HepG2 (cell line): ENCODE measurements around the gene CHTF8. TPM values are rescaled to one million over a fixed set of nuclear protein-coding genes. Genes with fewer than 3 reads are reported as not detected.

Source experiments
- ATAC-seq: fragments of 200-7000 bp; cut with Tn5 transposase; 3 replicates; pipeline ENCODE4 v1.9.1; 2020; ENCODE audit warnings: mild to moderate bottlenecking, moderate library complexity
- BruUV-seq: library from RNA; stranded (reverse); fragments of 400-500 nt; replicated peaks from 2 replicates; lab custom pipeline; 2021; lab: Mats Ljungman, UMichigan
- CTCF ChIA-PET: fragments of 300-600 bp; formaldehyde crosslinking; extraction: SDS; loops from one replicate; lab custom pipeline; 2021; ENCODE audit warnings: low total read pairs, inconsistent platforms, low intra/inter-chr PET ratio; lab: Yijun Ruan, JAX
- POLR2A ChIA-PET: fragments of 350-600 bp; sonication (Branson Sonifier 250); formaldehyde crosslinking; loops from one replicate; lab custom pipeline; 2020; ENCODE audit warnings: antibody characterized with exemption, inconsistent platforms; lab: Yijun Ruan, JAX
- DNase-seq: peaks from one replicate; pipeline ENCODE4 v3.0.0-alpha.2; 2015; ENCODE audit warnings: low spot score
- FAIRE-seq: peaks from 3 replicates; lab custom pipeline; 2011; peaks lifted over from hg19 to GRCh38; lab: Jason Lieb, UNC
- H2AFZ ChIP-seq: one replicate; pipeline ENCODE4 v1.6.1; 2011; ENCODE audit warnings: low read length, inconsistent platforms
- H3K27ac ChIP-seq: fragments of 300-600 bp; 3 replicates; pipeline ENCODE4 v1.8.0; 2011; ENCODE audit warnings: mixed run types, mild to moderate bottlenecking, mixed read lengths, low read length, inconsistent platforms; ENCODE audit not compliant: insufficient read depth; ENCODE audit errors: extremely low read length
- H3K27me3 ChIP-seq, 2 experiments: fragments of 200-600 bp in 1 of 2; 2 replicates in 1 of 2; 3 replicates in 1 of 2; pipeline versions ENCODE4 v1.6.0 to v1.8.0; 2011; ENCODE audit warnings: low read length in 2 of 2, mild to moderate bottlenecking in 2 of 2, moderate library complexity in 2 of 2, inconsistent platforms in 1 of 2; ENCODE audit not compliant: insufficient read depth in 2 of 2, control insufficient read depth in 1 of 2
- H3K36me3 ChIP-seq, 2 experiments: fragments of 200-600 bp in 1 of 2; replicated peaks in 1 of 2; 2 replicates in 1 of 2; 3 replicates in 1 of 2; pipeline versions ENCODE4 v1.5.1 to v1.8.0; 2011; ENCODE audit warnings: low read length in 2 of 2, inconsistent platforms in 1 of 2; ENCODE audit not compliant: insufficient read depth in 2 of 2, control insufficient read depth in 1 of 2
- H3K4me1 ChIP-seq: 2 replicates; pipeline ENCODE4 v1.5.1; 2012; ENCODE audit warnings: low read length, inconsistent platforms; ENCODE audit not compliant: insufficient read depth
- H3K4me2 ChIP-seq: 2 replicates; pipeline ENCODE4 v1.6.0; 2011; ENCODE audit warnings: low read depth, low read length, inconsistent platforms
- H3K4me3 ChIP-seq, 3 experiments: fragments of 200-600 bp in 1 of 3; sonication (generic), shearing (Covaris generic) in 1 of 3; replicated peaks in 1 of 3; 2 replicates each; pipeline ENCODE4 v1.5.1; 2011 to 2016; ENCODE audit warnings: low read length in 3 of 3, inconsistent platforms in 2 of 3, low read depth in 2 of 3, mild to moderate bottlenecking in 2 of 3, control low read depth in 1 of 3, mixed read lengths in 1 of 3; ENCODE audit not compliant: insufficient read depth in 1 of 3
- H3K79me2 ChIP-seq: one replicate; pipeline ENCODE4 v1.6.1; 2011; ENCODE audit warnings: low read length, inconsistent platforms; ENCODE audit not compliant: insufficient read depth
- H3K9ac ChIP-seq: 2 replicates; pipeline ENCODE4 v1.6.0; 2011; ENCODE audit warnings: mild to moderate bottlenecking, low read depth, low read length, inconsistent platforms; ENCODE audit not compliant: insufficient read depth
- H3K9me3 ChIP-seq: 2 replicates; pipeline ENCODE4 v1.5.1; 2012; ENCODE audit warnings: mild to moderate bottlenecking, low read length
- H4K20me1 ChIP-seq: 2 replicates; pipeline ENCODE4 v1.6.0; 2011; ENCODE audit warnings: inconsistent platforms, mild to moderate bottlenecking, low read length, moderate library complexity; ENCODE audit not compliant: insufficient read depth
- HCFC1 ChIP-seq: fragments of 150-350 bp; IDR thresholded peaks from 2 replicates; pipeline ENCODE4 v1.6.1; 2014; ENCODE audit warnings: low read depth, low read length
- NFE2 ChIP-seq: sonication (generic); formaldehyde crosslinking; IDR thresholded peaks from 2 replicates; pipeline ENCODE4 v1.4.0; 2020; ENCODE audit warnings: missing genetic modification reagents
- RAD51 ChIP-seq: fragments of 450-650 bp; IDR thresholded peaks from 2 replicates; pipeline ENCODE4 v1.6.1; 2016; ENCODE audit warnings: borderline replicate concordance
- ZNF550 ChIP-seq: sonication (generic); formaldehyde crosslinking; IDR thresholded peaks from 2 replicates; pipeline ENCODE4 v1.4.0; 2020; ENCODE audit warnings: mild to moderate bottlenecking, missing genetic modification reagents, borderline replicate concordance
- WGBS: methylation state at CpG from one replicate; pipeline ENCODE4 v1.1.6; 2017; ENCODE audit warnings: low lambda C conversion rate; 5-methylcytosine and 5-hydroxymethylcytosine counted together
- in situ Hi-C: cut with HindIII; loops from 2 replicates; pipeline ENCODE4 v1.10.0; 2017; ENCODE audit warnings: low pct_unique_long_range_greater_than_20kb; ENCODE audit not compliant: extremely low pct_ligation_motif_present
- intact Hi-C: fragments of 100-400 bp; cut with micrococcal nuclease; formaldehyde crosslinking; loops from one replicate; pipeline ENCODE4 v1.10.0; 2022; ENCODE audit not compliant: unreplicated experiment
- polyA plus RNA-seq, 8 experiments: library from polyadenylated mRNA; depleted of rRNA in 3 of 8; stranded (reverse) in 7 of 8; unstranded in 1 of 8; fragments of >200 nt; fragmentation: Illumina TruSeq in 4 of 8; extraction: Trizol in 4 of 8; gene quantifications; 2 replicates each; pipeline versions ENCODE4 v1.2.1 to v1.2.3, GENCODE V29; 2011 to 2016; ENCODE audit warnings: low read depth in 4 of 8, missing spikeins in 1 of 8, mixed read lengths in 1 of 8; ENCODE audit not compliant: insufficient read depth in 1 of 8
- total RNA-seq, 5 experiments: library from RNA; depleted of rRNA; stranded (reverse); fragments of >200 nt; fragmentation: Illumina TruSeq; extraction: Trizol; gene quantifications; 2 replicates each; pipeline ENCODE4 v1.2.3, GENCODE V29; 2016; ENCODE audit warnings: low read depth in 1 of 5
- TF ChIP-seq, protein P1 (sequence below): sonication (generic); formaldehyde crosslinking; IDR thresholded peaks from 2 replicates; pipeline ENCODE4 v1.4.0; 2020; ENCODE audit warnings: mild to moderate bottlenecking, missing genetic modification reagents
- TF ChIP-seq, protein P2 (sequence below): IDR thresholded peaks from 2 replicates; pipeline ENCODE4 v1.6.1; 2016; ENCODE audit warnings: missing biosample characterization, missing genetic modification reagents, low read depth

The CHTF8 gene
- total and polyA plus RNA-seq, 2 of the 13 experiments (the other 11 are each of a cell fraction or from before 2014, with no cell fraction given): 37.2 to 67.5 TPM

DNA sequence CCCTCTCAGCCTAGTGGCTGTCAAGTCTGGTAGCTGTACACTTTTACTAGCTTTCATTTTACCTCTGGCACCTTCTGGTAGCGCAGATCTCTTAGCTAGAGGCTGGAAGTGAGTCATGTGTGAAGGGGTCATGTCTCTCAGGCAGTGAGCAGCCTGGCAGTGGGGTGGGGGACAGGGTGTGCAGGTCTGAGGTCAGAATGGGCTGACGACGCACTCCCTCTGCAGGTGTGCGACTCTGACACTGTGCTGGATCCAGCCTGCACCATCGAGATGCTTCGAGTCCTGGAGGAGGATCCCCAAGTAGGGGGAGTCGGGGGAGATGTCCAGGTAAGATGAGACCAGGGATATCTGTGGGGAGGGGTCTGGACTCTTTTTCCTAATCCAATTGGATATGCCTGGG, 19.2 kb downstream of the CHTF8 start:
- POLR2A ChIA-PET: no interaction called here
- no peaks in the 10 kb centered on the region for H3K4me1 ChIP-seq
- no TSS peak for BruUV-seq
- peaks cover 1 to 14% of the 10 kb centered on the region in 2 experiments; a peak in 4 of 5 replicates for H3K36me3 ChIP-seq
- H3K27me3 ChIP-seq: no peaks in the 10 kb centered on the region
- no peak overlapping the region for H3K27ac ChIP-seq
- in situ Hi-C loops (loop anchor here (25.0 kb wide), 1 partner anchor 401 kb away; no protein-coding TSS in a partner anchor), intact Hi-C loops (no loop called here)
- peak; percentile 5; the same call in 2 of the 3 replicates for ATAC-seq
- H3K9ac ChIP-seq: no peak overlapping the region
- H2AFZ ChIP-seq: no peak overlapping the region
- no peak overlapping the region for H3K4me2 ChIP-seq
- no peaks in the 10 kb centered on the region for H3K9me3 ChIP-seq
- H4K20me1 ChIP-seq: no peaks in the 10 kb centered on the region
- no peaks in the 10 kb centered on the region for H3K79me2 ChIP-seq
- WGBS: 97% methylated on average over 5 of the region's 7 CpGs
- TF ChIP-seq ZNF550: no peak
- no peak for TF ChIP-seq RAD51
- TF ChIP-seq HCFC1: no peak
- TF ChIP-seq, protein P1, sequence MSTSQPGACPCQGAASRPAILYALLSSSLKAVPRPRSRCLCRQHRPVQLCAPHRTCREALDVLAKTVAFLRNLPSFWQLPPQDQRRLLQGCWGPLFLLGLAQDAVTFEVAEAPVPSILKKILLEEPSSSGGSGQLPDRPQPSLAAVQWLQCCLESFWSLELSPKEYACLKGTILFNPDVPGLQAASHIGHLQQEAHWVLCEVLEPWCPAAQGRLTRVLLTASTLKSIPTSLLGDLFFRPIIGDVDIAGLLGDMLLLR: no peak
- no peak for TF ChIP-seq NFE2
- TF ChIP-seq, protein P2, sequence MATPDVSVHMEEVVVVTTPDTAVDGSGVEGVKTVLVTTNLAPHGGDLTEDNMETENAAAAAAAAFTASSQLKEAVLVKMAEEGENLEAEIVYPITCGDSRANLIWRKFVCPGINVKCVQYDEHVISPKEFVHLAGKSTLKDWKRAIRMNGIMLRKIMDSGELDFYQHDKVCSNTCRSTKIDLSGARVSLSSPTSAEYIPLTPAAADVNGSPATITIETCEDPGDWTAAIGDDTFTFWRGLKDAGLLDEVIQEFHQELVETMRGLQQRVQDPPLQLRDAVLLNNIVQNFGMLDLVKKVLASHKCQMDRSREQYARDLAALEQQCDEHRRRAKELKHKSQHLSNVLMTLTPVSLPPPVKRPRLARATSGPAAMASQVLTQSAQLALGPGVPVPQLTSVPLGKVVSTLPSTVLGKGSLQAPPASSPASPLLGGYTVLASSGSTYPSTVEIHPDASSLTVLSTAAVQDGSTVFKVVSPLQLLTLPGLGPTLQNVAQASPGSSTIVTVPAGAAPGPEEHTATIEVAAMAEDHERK (CRISPR knock-in tag): no peak
- no peak for FAIRE-seq
- H3K4me3 ChIP-seq: no peak overlapping the region
- no peak for DNase-seq
- CTCF ChIA-PET: interaction anchor here (0.7 kb wide), 1 partner anchor 11 kb away, joined by 4 read pairs; no protein-coding TSS in a partner anchor
